HEK293 (cell line): ENCODE results near the gene SIN3A.

Source experiments
- CTCF ChIA-PET: fragments of 350-600 bp; formaldehyde crosslinking; extraction: SDS; loops from one replicate; lab custom pipeline; 2021; ENCODE audit warnings: antibody characterized with exemption; lab: Yijun Ruan, JAX
- POLR2A ChIA-PET: fragments of 300-600 bp; formaldehyde crosslinking; extraction: SDS; loops from one replicate; lab custom pipeline; 2020; ENCODE audit warnings: antibody characterized with exemption, inconsistent platforms; lab: Yijun Ruan, JAX
- H3K27ac ChIP-seq: fragments of 200-500 bp; sonication (Bioruptor generic); 2 replicates; pipeline ENCODE4 v1.5.1; 2014; ENCODE audit warnings: low read depth, low read length, control low read depth, inconsistent platforms; ENCODE audit errors: extremely low read depth
- H3K36me3 ChIP-seq, 2 experiments: fragments of 200-500 bp in 1 of 2; sonication (Bioruptor generic) in 1 of 2; 1 replicate in 1 of 2; 2 replicates in 1 of 2; pipeline ENCODE4 v1.5.1; 2014 to 2017; ENCODE audit warnings: inconsistent platforms in 2 of 2, low read length in 2 of 2; ENCODE audit not compliant: control insufficient read depth in 2 of 2, insufficient read depth in 1 of 2
- H3K4me1 ChIP-seq: fragments of 200-500 bp; sonication (Bioruptor generic); 2 replicates; pipeline ENCODE4 v1.5.1; 2014; ENCODE audit warnings: mild to moderate bottlenecking, low read length, inconsistent platforms; ENCODE audit not compliant: control insufficient read depth, insufficient read depth
- H3K4me3 ChIP-seq: 2 replicates; pipeline ENCODE4 v1.5.1; 2011; ENCODE audit warnings: low read depth, mild to moderate bottlenecking, control low read depth, low read length, moderate library complexity
- H3K9me3 ChIP-seq: fragments of 200-500 bp; sonication (Bioruptor generic); 2 replicates; pipeline ENCODE4 v1.5.1; 2014; ENCODE audit warnings: low read depth, low read length, inconsistent platforms; ENCODE audit not compliant: control insufficient read depth, insufficient read depth
- GLI4 ChIP-seq: fragments of 450-650 bp; formaldehyde crosslinking; IDR thresholded peaks from 2 replicates; pipeline ENCODE4 v1.5.1; 2016; ENCODE audit warnings: missing biosample characterization, missing genetic modification characterization
- KLF10 ChIP-seq: fragments of 450-650 bp; IDR thresholded peaks from 2 replicates; pipeline ENCODE4 v1.5.1; 2018; ENCODE audit warnings: missing biosample characterization, mild to moderate bottlenecking, missing genetic modification characterization
- KLF16 ChIP-seq: fragments of 450-650 bp; formaldehyde crosslinking; IDR thresholded peaks from 2 replicates; pipeline ENCODE4 v1.5.1; 2017; ENCODE audit warnings: missing biosample characterization, missing genetic modification characterization
- KLF9 ChIP-seq: fragments of 450-650 bp; formaldehyde crosslinking; IDR thresholded peaks from 2 replicates; pipeline ENCODE4 v1.5.1; 2016; ENCODE audit warnings: missing biosample characterization, missing genetic modification characterization, low read depth
- PRDM10 ChIP-seq: fragments of 450-650 bp; formaldehyde crosslinking; IDR thresholded peaks from 2 replicates; pipeline ENCODE4 v1.5.1; 2016; ENCODE audit warnings: missing biosample characterization, missing genetic modification characterization
- ZBTB1 ChIP-seq: fragments of 450-650 bp; formaldehyde crosslinking; IDR thresholded peaks from 2 replicates; pipeline ENCODE4 v1.5.1; 2016; ENCODE audit warnings: missing biosample characterization, missing genetic modification characterization
- ZBTB21 ChIP-seq: fragments of 450-650 bp; formaldehyde crosslinking; IDR thresholded peaks from 2 replicates; pipeline ENCODE4 v1.5.1; 2017; ENCODE audit warnings: missing biosample characterization, missing genetic modification characterization
- ZBTB8A ChIP-seq: fragments of 450-650 bp; formaldehyde crosslinking; IDR thresholded peaks from 2 replicates; pipeline ENCODE4 v1.5.1; 2016; ENCODE audit warnings: missing biosample characterization, missing genetic modification characterization
- ZFP3 ChIP-seq: fragments of 450-650 bp; formaldehyde crosslinking; IDR thresholded peaks from 2 replicates; pipeline ENCODE4 v1.5.1; 2016; ENCODE audit warnings: low read depth, missing biosample characterization, missing genetic modification characterization
- ZFP41 ChIP-seq: fragments of 450-650 bp; formaldehyde crosslinking; IDR thresholded peaks from 2 replicates; pipeline ENCODE4 v1.5.1; 2016; ENCODE audit warnings: missing biosample characterization, missing genetic modification characterization, borderline replicate concordance
- ZNF121 ChIP-seq: fragments of 450-650 bp; formaldehyde crosslinking; IDR thresholded peaks from 2 replicates; pipeline ENCODE4 v1.5.1; 2016; ENCODE audit warnings: missing biosample characterization, missing genetic modification characterization
- ZNF133 ChIP-seq: fragments of 450-650 bp; formaldehyde crosslinking; IDR thresholded peaks from 2 replicates; pipeline ENCODE4 v1.5.1; 2016; ENCODE audit warnings: missing biosample characterization, missing genetic modification characterization
- ZNF138 ChIP-seq: fragments of 450-650 bp; formaldehyde crosslinking; IDR thresholded peaks from 2 replicates; pipeline ENCODE4 v1.5.1; 2016; ENCODE audit warnings: missing biosample characterization, missing genetic modification characterization, borderline replicate concordance
- ZNF146 ChIP-seq: fragments of 450-650 bp; formaldehyde crosslinking; IDR thresholded peaks from 2 replicates; pipeline ENCODE4 v1.5.1; 2016; ENCODE audit warnings: missing biosample characterization, missing genetic modification characterization
- ZNF169 ChIP-seq: fragments of 450-650 bp; formaldehyde crosslinking; IDR thresholded peaks from 2 replicates; pipeline ENCODE4 v1.5.1; 2016; ENCODE audit warnings: missing biosample characterization, missing genetic modification characterization
- ZNF214 ChIP-seq: fragments of 450-650 bp; formaldehyde crosslinking; IDR thresholded peaks from 2 replicates; pipeline ENCODE4 v1.5.1; 2017; ENCODE audit warnings: missing biosample characterization, mild to moderate bottlenecking, missing genetic modification characterization, borderline replicate concordance
- ZNF23 ChIP-seq: fragments of 450-650 bp; formaldehyde crosslinking; IDR thresholded peaks from 2 replicates; pipeline ENCODE4 v1.5.1; 2016; ENCODE audit warnings: missing biosample characterization, missing genetic modification characterization, borderline replicate concordance
- ZNF239 ChIP-seq: fragments of 450-650 bp; formaldehyde crosslinking; IDR thresholded peaks from 2 replicates; pipeline ENCODE4 v1.5.1; 2016; ENCODE audit warnings: missing biosample characterization, missing genetic modification characterization
- ZNF292 ChIP-seq: fragments of 450-650 bp; formaldehyde crosslinking; IDR thresholded peaks from 2 replicates; pipeline ENCODE4 v1.5.1; 2016; ENCODE audit warnings: low read depth, missing biosample characterization, missing genetic modification characterization, borderline replicate concordance
- ZNF350 ChIP-seq: fragments of 450-650 bp; formaldehyde crosslinking; IDR thresholded peaks from 2 replicates; pipeline ENCODE4 v1.5.0; 2017; ENCODE audit warnings: missing biosample characterization, mild to moderate bottlenecking, missing genetic modification characterization
- ZNF558 ChIP-seq: fragments of 450-650 bp; formaldehyde crosslinking; IDR thresholded peaks from 2 replicates; pipeline ENCODE4 v1.5.1; 2016; ENCODE audit warnings: missing biosample characterization, missing genetic modification characterization
- ZNF600 ChIP-seq: fragments of 450-650 bp; formaldehyde crosslinking; IDR thresholded peaks from 2 replicates; pipeline ENCODE4 v1.5.1; 2016; ENCODE audit warnings: missing biosample characterization, missing genetic modification characterization
- ZNF701 ChIP-seq: fragments of 450-650 bp; formaldehyde crosslinking; IDR thresholded peaks from 2 replicates; pipeline ENCODE4 v1.5.1; 2016; ENCODE audit warnings: missing biosample characterization, missing genetic modification characterization
- ZNF776 ChIP-seq: fragments of 450-650 bp; formaldehyde crosslinking; IDR thresholded peaks from 2 replicates; pipeline ENCODE4 v1.5.0; 2017; ENCODE audit warnings: missing biosample characterization, missing genetic modification characterization, borderline replicate concordance
- ZSCAN16 ChIP-seq: fragments of 450-650 bp; formaldehyde crosslinking; IDR thresholded peaks from 2 replicates; pipeline ENCODE4 v1.5.1; 2016; ENCODE audit warnings: missing biosample characterization, missing genetic modification characterization

Gene SIN3A

DNA sequence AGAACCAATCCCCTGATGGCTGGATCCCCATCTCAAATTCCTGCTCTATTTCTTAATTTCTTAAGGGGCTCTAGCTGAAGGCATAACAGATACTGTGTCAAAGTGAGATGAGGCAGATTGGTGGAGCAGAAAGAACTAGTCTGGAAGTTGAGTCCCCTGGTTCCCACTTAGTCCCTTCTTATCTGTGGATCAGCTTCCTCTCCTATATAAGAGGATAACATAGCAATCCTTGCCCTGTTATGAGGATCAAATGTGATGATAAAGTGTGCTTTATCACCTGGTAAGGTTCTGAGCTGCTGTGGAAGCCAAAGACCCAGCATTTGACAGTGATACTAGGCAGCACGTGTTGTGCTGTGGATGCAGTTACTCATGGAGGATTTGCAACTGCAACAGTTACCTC is 8.1 kb upstream of the SIN3A start:
- Histone ChIP-seq H3K4me1 (no peaks in the 10 kb centered on the region), H3K36me3 (peaks cover 0 to 9% of the 10 kb centered on the region in 2 experiments; a peak in 1 of 3 replicates), H3K9me3 (no peaks in the 10 kb centered on the region), H3K4me3 (no peak overlapping the region), H3K27ac (no peak overlapping the region)
- ChIA-PET CTCF (no interaction called here), POLR2A (interaction anchor here (0.7 to 1.0 kb wide), 3 partner anchors 166 to 416 kb away, joined by 3 to 7 read pairs (median 3); partner anchors contain the start of gene SNUPN)
- TF ChIP-seq ZNF239 (tag by site-specific recombination): no peak
- peak; percentile 56; the same call in 1 of the 2 replicates for TF ChIP-seq ZNF600 (tag by site-specific recombination)
- TF ChIP-seq PRDM10: peak; percentile 86
- no peak for TF ChIP-seq ZNF558 (tag by site-specific recombination)
- no peak for TF ChIP-seq ZBTB21
- no peak for TF ChIP-seq ZNF776 (tag by site-specific recombination)
- no peak for TF ChIP-seq ZNF133 (tag by site-specific recombination)
- no peak for TF ChIP-seq ZNF701
- no peak for TF ChIP-seq KLF16
- TF ChIP-seq KLF10 (tag by site-specific recombination): no peak
- no peak for TF ChIP-seq ZNF23 (tag by site-specific recombination)
- TF ChIP-seq ZFP41 (tag by site-specific recombination): no peak
- TF ChIP-seq KLF9 (tag by site-specific recombination): no peak
- no peak for TF ChIP-seq ZBTB1 (tag by site-specific recombination)
- TF ChIP-seq ZNF146: no peak

- Histone ChIP-seq H3K36me3 (peaks cover 0 to under 1% of the 10 kb centered on the region in 2 experiments; a peak in 1 of 3 replicates), H3K9me3 (no peaks in the 10 kb centered on the region), H3K4me3 (no peak overlapping the region), H3K27ac (no peak overlapping the region), H3K4me1 (peaks cover 6% of the 10 kb centered on the region)
- CTCF ChIA-PET: interaction anchor here (0.5 to 7.5 kb wide), 6 partner anchors 52 to 227 kb away, joined by 3 to 63 read pairs (median 4); partner anchors contain the start of gene MAN2C1
- POLR2A ChIA-PET: interaction anchor here (1.2 to 3.7 kb wide), 3 partner anchors 89 to 191 kb away, joined by 3 to 24 read pairs (median 3); partner anchors contain the start of genes MAN2C1 and SNX33
- TF ChIP-seq GLI4 (tag by site-specific recombination) (no peak), ZNF600 (tag by site-specific recombination) (no peak), ZNF121 (tag by site-specific recombination) (no peak), ZNF776 (tag by site-specific recombination) (no peak), ZFP3 (tag by site-specific recombination) (no peak), ZNF558 (tag by site-specific recombination) (no peak), ZNF214 (no peak), ZBTB8A (tag by site-specific recombination) (no peak), ZNF169 (tag by site-specific recombination) (no peak), ZSCAN16 (tag by site-specific recombination) (no peak), ZNF350 (no peak), ZNF292 (no peak), ZNF138 (no peak)
These were observed 5.2 kb upstream of the SIN3A start for GRCh38 chr15:75456710-75457109.
